ENCODE measurements around the gene BMPER.

DNA sequence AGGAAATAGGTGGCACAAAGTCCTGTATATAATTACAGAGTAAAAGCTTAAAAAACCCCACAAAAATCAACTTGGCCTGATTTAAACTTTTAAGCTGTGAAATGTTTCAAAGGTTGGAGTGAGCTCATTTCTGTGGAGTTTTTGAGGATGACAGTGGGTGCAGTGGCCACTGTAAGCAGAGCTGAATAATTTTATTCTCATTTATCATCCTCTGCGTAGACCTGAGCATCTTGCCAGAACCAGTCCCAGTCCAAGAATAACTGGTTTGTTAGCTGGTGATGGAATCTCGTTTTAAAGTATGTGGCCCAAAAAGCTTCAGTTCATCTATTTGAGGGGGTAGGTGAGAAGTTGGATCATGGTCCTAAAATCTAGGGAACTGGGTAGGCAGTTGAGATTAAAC lies 4.4 kb downstream of the BMPER start:
- TF ChIP-seq GATA2 (IDR thresholded peaks at IDR 0.05; ENCODE audit: low read depth, low read length) = no peak
- no peak for TF ChIP-seq GATA3 (IDR thresholded peaks at IDR 0.05; ENCODE audit: low read depth, low read length)

Measured in SH-SY5Y (cell line).